K562 (cell line): ENCODE measurements around the gene MALAT1. TPM values are rescaled to one million over a fixed set of nuclear protein-coding genes. Genes with fewer than 3 reads are reported as not detected.

Experiments
- CAMTA2 ChIP-seq: fragments of 250-450 bp; sonication (Bioruptor Pico); conservative IDR thresholded peaks from 2 replicates; pipeline ENCODE4 v1.5.1; 2022
- CREB3 ChIP-seq: fragments of 450-650 bp; conservative IDR thresholded peaks from 2 replicates; pipeline ENCODE4 v1.6.1; 2016; ENCODE audit warnings: missing genetic modification characterization, low read depth, mild to moderate bottlenecking, missing compliant biosample characterization, moderate library complexity
- GTF2E2 ChIP-seq: fragments of 200-800 bp; sonication (Bioruptor generic); IDR thresholded peaks from 2 replicates; pipeline ENCODE4 v1.6.1; 2016; ENCODE audit warnings: missing genetic modification characterization, missing compliant biosample characterization
- ILK ChIP-seq: fragments of 450-650 bp; IDR thresholded peaks from 2 replicates; pipeline ENCODE4 v1.6.1; 2016; ENCODE audit warnings: missing genetic modification characterization, low read depth, mild to moderate bottlenecking, missing compliant biosample characterization, moderate library complexity, borderline replicate concordance
- JUNB ChIP-seq: fragments of 450-650 bp; formaldehyde crosslinking; conservative IDR thresholded peaks from 2 replicates; pipeline ENCODE4 v1.4.0; 2020; ENCODE audit warnings: mild to moderate bottlenecking
- MAZ ChIP-seq, 2 experiments: fragments of 450-650 bp in 1 of 2; sonication (generic) in 1 of 2; formaldehyde crosslinking; IDR thresholded peaks in 1 of 2; conservative IDR thresholded peaks in 1 of 2; 2 replicates each; pipeline versions ENCODE4 v1.4.0 to v1.5.0; 2020; ENCODE audit warnings: mild to moderate bottlenecking in 1 of 2, missing genetic modification reagents in 1 of 2
- MYC ChIP-seq, 2 experiments: fragments of 250-450 bp in 1 of 2; sonication (Bioruptor Pico) in 1 of 2; IDR thresholded peaks; 2 replicates each; pipeline versions ENCODE4 v1.5.1 to v1.6.1; 2012 to 2021; ENCODE audit warnings: low read depth in 2 of 2, borderline replicate concordance in 1 of 2, improper control_type of control experiment in 1 of 2, low read length in 1 of 2, mild to moderate bottlenecking in 1 of 2, moderate library complexity in 1 of 2
- OTX1 ChIP-seq: fragments of 450-650 bp; formaldehyde crosslinking; IDR thresholded peaks from 2 replicates; pipeline ENCODE4 v1.4.0; 2022; ENCODE audit warnings: mild to moderate bottlenecking
- PHF20 ChIP-seq: fragments of 450-650 bp; IDR thresholded peaks from 2 replicates; pipeline ENCODE4 v1.6.1; 2018; ENCODE audit not compliant: partially characterized antibody
- POLR2AphosphoS5 ChIP-seq: IDR thresholded peaks from 2 replicates; pipeline ENCODE4 v1.6.1; 2011; ENCODE audit warnings: mild to moderate bottlenecking, low read depth, low read length, moderate library complexity; ENCODE audit not compliant: control insufficient read depth, insufficient read depth
- SMAD1 ChIP-seq: fragments of 150-350 bp; IDR thresholded peaks from 2 replicates; pipeline ENCODE4 v1.6.1; 2014; ENCODE audit warnings: low read length, low read depth; ENCODE audit not compliant: partially characterized antibody
- THRB ChIP-seq: fragments of 450-650 bp; formaldehyde crosslinking; conservative IDR thresholded peaks from 2 replicates; pipeline ENCODE4 v1.4.0; 2022; ENCODE audit warnings: mild to moderate bottlenecking, missing genetic modification characterization
- ZNF76 ChIP-seq: fragments of 250-450 bp; sonication (Bioruptor Pico); IDR thresholded peaks from 2 replicates; pipeline ENCODE4 v1.4.0; 2020; ENCODE audit warnings: mild to moderate bottlenecking, moderate library complexity, borderline replicate concordance
- ZNF780A ChIP-seq: fragments of 250-450 bp; sonication (Bioruptor Pico); IDR thresholded peaks from 2 replicates; pipeline ENCODE4 v1.5.0; 2021; ENCODE audit warnings: mild to moderate bottlenecking
- polyA plus RNA-seq, 8 experiments: library from polyadenylated mRNA; depleted of rRNA in 4 of 8; stranded (reverse) in 5 of 8; unstranded in 3 of 8; fragments of >200 nt; fragmentation: Nextera tagmentation in 2 of 8; fragmentation: Illumina TruSeq in 1 of 8; extraction: Ambion mirVana in 2 of 8; extraction: Trizol in 1 of 8; gene quantifications; 2 replicates each; pipeline versions ENCODE4 v1.2.1 to v1.2.3, GENCODE V29; 2011 to 2014; ENCODE audit warnings: inconsistent platforms in 1 of 8, missing spikeins in 1 of 8
- total RNA-seq, 7 experiments: library from RNA; depleted of rRNA in 6 of 7; stranded (reverse); fragments of >200 nt in 6 of 7; fragmentation: Illumina TruSeq in 2 of 7; extraction: Trizol in 2 of 7; gene quantifications; 2 replicates each; pipeline versions ENCODE4 v1.2.1 to v1.2.3, GENCODE V29; 2011 to 2021; ENCODE audit warnings: low replicate concordance in 1 of 7

The MALAT1 gene
- total and polyA plus RNA-seq, 9 of the 15 experiments (the other 6 are each of a cell fraction or from before 2014, with no cell fraction given): 363 to 8,715 (median 2,351) TPM

GRCh38 chr11:65471447-65471891 is 27.4 kb upstream of the MALAT1 start (continued):
- TF ChIP-seq POLR2AphosphoS5: peak; percentile 43; the same call in 1 of the 2 replicates
- TF ChIP-seq MYC (IDR thresholded peaks at IDR 0.05; ENCODE audit: low read depth, low read length): peak; percentile 68
- TF ChIP-seq MYC (CRISPR knock-in tag; IDR thresholded peaks at IDR 0.05; ENCODE audit: borderline replicate concordance, low read depth): peak; percentile 61; the same call in 1 of the 2 replicates
- TF ChIP-seq PHF20: no peak
- TF ChIP-seq MAZ (CRISPR knock-in tag; conservative IDR thresholded peaks at IDR 0.05 in 1 of 2, IDR thresholded peaks at IDR 0.05 in 1 of 2): peak; percentile 66 to 95; a peak in 3 of 4 replicates
- TF ChIP-seq CAMTA2: 0 out of 2 replicates have a peak, but pooled peaks have one; percentile 26
- peak; percentile 51 for TF ChIP-seq SMAD1
- no peak for TF ChIP-seq ZNF76 (CRISPR knock-in tag)
- no peak; the same call in 1 of the 2 replicates for TF ChIP-seq GTF2E2
- TF ChIP-seq CREB3: peak; percentile 58
- peak; percentile 67; the same call in 1 of the 2 replicates for TF ChIP-seq THRB
- TF ChIP-seq ILK: no peak
- 0 out of 2 replicates have a peak, but pooled peaks have one; percentile 33 for TF ChIP-seq OTX1
- TF ChIP-seq ZNF780A (CRISPR knock-in tag): no peak
- no peak for TF ChIP-seq JUNB (CRISPR knock-in tag)
